Loucy (cell line): ENCODE measurements around the gene IGFBP3.

ENCODE experiments used
- CTCF ChIP-seq: fragments of 200-600 bp; sonication (generic); conservative IDR thresholded peaks from 2 replicates; pipeline ENCODE4 v1.5.1; 2014; ENCODE audit warnings: mild to moderate bottlenecking, antibody characterized with exemption, low read length
- EZH2phosphoT487 ChIP-seq: fragments of 200-600 bp; IDR thresholded peaks from 2 replicates; pipeline ENCODE4 v1.6.1; 2018; ENCODE audit warnings: antibody characterized with exemption, mild to moderate bottlenecking, moderate library complexity, borderline replicate concordance

- TF ChIP-seq CTCF: no peak
- no peak for TF ChIP-seq EZH2phosphoT487
Observed at GRCh38 chr7:45902820-45903219, 18.3 kb downstream of the IGFBP3 start.
